Ovary (tissue), 9 donors: Measurements from ENCODE around the gene GNGT1. TPM values are rescaled to one million over a fixed set of nuclear protein-coding genes. Genes with fewer than 3 reads are reported as not detected.

Source experiments
- DNase-seq, 5 donors: peaks; one replicate each; pipeline ENCODE4 v3.0.0-alpha.2; 2019 to 2020
- H3K27ac ChIP-seq, 2 donors: fragments of 200-600 bp; one replicate each; pipeline versions ENCODE4 v1.5.1 to v1.8.0; 2019 to 2022
- H3K27me3 ChIP-seq: fragments of 200-600 bp; one replicate; pipeline ENCODE4 v1.8.0; 2022
- H3K36me3 ChIP-seq: fragments of 200-600 bp; sonication (generic); one replicate; pipeline ENCODE4 v1.5.1; 2019
- H3K4me1 ChIP-seq: one replicate; pipeline ENCODE4 v1.8.1; 2013; ENCODE audit warnings: mild to moderate bottlenecking, moderate library complexity; ENCODE audit not compliant: insufficient read depth
- H3K4me3 ChIP-seq: fragments of 200-600 bp; sonication (generic); one replicate; pipeline ENCODE4 v1.5.1; 2017
- H3K9me3 ChIP-seq, 2 donors: fragments of 200-600 bp in 1 of 2; sonication (generic) in 1 of 2; one replicate each; pipeline versions ENCODE4 v1.5.1 to v1.8.1; 2013 to 2019; ENCODE audit warnings: mild to moderate bottlenecking in 1 of 2, moderate library complexity in 1 of 2
- EP300 ChIP-seq: sonication (generic); formaldehyde crosslinking; IDR thresholded peaks from one replicate; pipeline ENCODE4 v1.6.1; 2017; ENCODE audit warnings: antibody characterized with exemption
- POLR2A ChIP-seq: fragments of 450-650 bp; IDR thresholded peaks from one replicate; pipeline ENCODE4 v1.6.1; 2017; ENCODE audit warnings: antibody characterized with exemption, mild to moderate bottlenecking, moderate library complexity
- WGBS, 3 donors: extraction: QIAGEN DNeasy Blood & Tissue Kit in 1 of 3; methylation state at CpG; one replicate each; pipeline versions ENCODE4 v1.1.5 to v1.1.7; 2013 to 2017; 5-methylcytosine and 5-hydroxymethylcytosine counted together
- intact Hi-C, 4 donors: fragments of 100-400 bp; cut with DNase I; formaldehyde crosslinking; loops; one replicate each; pipeline versions ENCODE4 v1.11.0 to v1.15.1; 2022 to 2023
- polyA plus RNA-seq, 2 donors: library from polyadenylated mRNA; stranded (reverse); fragments of 200-250 nt in 1 of 2; fragments of 350-450 nt in 1 of 2; fragmentation: Illumina TruSeq in 1 of 2; extraction: RNeasy Lipid Tissue Mini Kit (QIAGEN cat#74804) in 1 of 2; gene quantifications; one replicate each; pipeline ENCODE4 v1.2.3, GENCODE V29; 2013 to 2014
- total RNA-seq, 7 donors: library from RNA; depleted of rRNA in 2 of 7; stranded (reverse); fragments of >200 nt in 2 of 7; fragmentation: NEBNext Ultra II Directional in 3 of 7; extraction: Animal tissue kit (Norgen Biotek cat#: 25700) in 3 of 7; gene quantifications; one replicate each; pipeline versions ENCODE4 v1.1.0 to v1.2.4, GENCODE V29; 2016 to 2023
- TF ChIP-seq, protein P1 (sequence below), 3 donors: fragments of 450-650 bp in 2 of 3; fragments of 200-600 bp in 1 of 3; IDR thresholded peaks; one replicate each; pipeline versions ENCODE4 v1.5.1 to v1.8.0; 2016 to 2022; ENCODE audit warnings: antibody characterized with exemption in 3 of 3, mild to moderate bottlenecking in 1 of 3
- donor health status: DM: no; HTN: no; CAD: no; lungs with moderate emphysema.
- donor health status: DM: no; HTN: no; CAD: no.
- donor health status: Bipolar disorder and iron deficiency.
- donor health status: DM: yes; HTN: yes; CAD: no.
- donor health status: DM: no; HTN: no; CAD: no.
- donor health status: DM: yes; HTN: yes; CAD: no.

Gene GNGT1
- total and polyA plus RNA-seq, 9 donors: 0.41 to 0.92 (median 0.68) TPM; not detected in 4

DNA sequence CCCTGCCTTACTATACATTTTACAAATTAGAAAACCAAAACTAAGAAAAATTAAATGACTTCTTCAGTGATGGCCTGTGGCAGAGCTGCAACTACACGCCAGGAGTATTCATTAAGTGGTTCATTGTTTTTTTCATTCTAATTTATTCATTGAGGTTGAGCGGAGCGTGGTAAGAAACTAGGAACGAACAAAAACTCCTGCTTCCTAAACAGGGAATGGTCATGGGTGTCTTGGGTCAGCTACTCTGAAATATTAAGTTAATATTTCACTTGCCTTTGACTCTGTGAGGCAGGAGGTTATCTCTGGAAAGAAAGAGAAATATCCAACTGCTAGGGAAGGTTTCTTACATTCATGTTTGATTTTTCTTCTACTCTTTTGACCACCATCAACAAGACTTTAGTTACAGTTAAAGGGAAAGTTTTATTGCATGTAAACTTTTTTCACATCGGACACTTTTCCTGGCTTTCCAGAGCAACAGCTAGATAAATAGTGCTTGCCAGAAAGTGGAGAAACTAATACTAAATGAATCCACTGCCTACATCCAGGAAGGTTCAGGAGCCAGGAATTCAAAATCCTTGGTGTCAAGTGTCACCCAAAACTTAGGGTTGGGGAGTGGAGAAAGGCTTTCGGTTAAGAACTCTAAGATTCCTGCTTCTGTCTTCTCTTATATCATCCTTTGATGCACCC is 14.3 kb downstream of the GNGT1 start:
- no peak for TF ChIP-seq POLR2A
- TF ChIP-seq, protein P1, sequence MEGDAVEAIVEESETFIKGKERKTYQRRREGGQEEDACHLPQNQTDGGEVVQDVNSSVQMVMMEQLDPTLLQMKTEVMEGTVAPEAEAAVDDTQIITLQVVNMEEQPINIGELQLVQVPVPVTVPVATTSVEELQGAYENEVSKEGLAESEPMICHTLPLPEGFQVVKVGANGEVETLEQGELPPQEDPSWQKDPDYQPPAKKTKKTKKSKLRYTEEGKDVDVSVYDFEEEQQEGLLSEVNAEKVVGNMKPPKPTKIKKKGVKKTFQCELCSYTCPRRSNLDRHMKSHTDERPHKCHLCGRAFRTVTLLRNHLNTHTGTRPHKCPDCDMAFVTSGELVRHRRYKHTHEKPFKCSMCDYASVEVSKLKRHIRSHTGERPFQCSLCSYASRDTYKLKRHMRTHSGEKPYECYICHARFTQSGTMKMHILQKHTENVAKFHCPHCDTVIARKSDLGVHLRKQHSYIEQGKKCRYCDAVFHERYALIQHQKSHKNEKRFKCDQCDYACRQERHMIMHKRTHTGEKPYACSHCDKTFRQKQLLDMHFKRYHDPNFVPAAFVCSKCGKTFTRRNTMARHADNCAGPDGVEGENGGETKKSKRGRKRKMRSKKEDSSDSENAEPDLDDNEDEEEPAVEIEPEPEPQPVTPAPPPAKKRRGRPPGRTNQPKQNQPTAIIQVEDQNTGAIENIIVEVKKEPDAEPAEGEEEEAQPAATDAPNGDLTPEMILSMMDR (IDR thresholded peaks at IDR 0.05): no peak
- no peak for TF ChIP-seq EP300
- Histone ChIP-seq H3K9me3 (no peaks in the 10 kb centered on the region), H3K4me3 (peak overlapping the region; percentile 80), H3K4me1 (peaks cover 2% of the 10 kb centered on the region), H3K36me3 (no peaks in the 10 kb centered on the region), H3K27ac (peak overlapping the region; percentile 86 to 91), H3K27me3 (no peaks in the 10 kb centered on the region)
- DNase-seq: no peak
- WGBS, 3 donors: 8 to 12% (median 10%) methylated on average over 6 of the region's 6 CpGs
- intact Hi-C loops: loop anchor here in 1 of 4 donors (5.0 kb wide), 1 partner anchor 492 kb away; no protein-coding TSS in a partner anchor

GRCh38 chr7:93921186-93921585 is 14.8 kb downstream of the GNGT1 start:
- H3K4me1 ChIP-seq: peaks cover 2% of the 10 kb centered on the region

DNA sequence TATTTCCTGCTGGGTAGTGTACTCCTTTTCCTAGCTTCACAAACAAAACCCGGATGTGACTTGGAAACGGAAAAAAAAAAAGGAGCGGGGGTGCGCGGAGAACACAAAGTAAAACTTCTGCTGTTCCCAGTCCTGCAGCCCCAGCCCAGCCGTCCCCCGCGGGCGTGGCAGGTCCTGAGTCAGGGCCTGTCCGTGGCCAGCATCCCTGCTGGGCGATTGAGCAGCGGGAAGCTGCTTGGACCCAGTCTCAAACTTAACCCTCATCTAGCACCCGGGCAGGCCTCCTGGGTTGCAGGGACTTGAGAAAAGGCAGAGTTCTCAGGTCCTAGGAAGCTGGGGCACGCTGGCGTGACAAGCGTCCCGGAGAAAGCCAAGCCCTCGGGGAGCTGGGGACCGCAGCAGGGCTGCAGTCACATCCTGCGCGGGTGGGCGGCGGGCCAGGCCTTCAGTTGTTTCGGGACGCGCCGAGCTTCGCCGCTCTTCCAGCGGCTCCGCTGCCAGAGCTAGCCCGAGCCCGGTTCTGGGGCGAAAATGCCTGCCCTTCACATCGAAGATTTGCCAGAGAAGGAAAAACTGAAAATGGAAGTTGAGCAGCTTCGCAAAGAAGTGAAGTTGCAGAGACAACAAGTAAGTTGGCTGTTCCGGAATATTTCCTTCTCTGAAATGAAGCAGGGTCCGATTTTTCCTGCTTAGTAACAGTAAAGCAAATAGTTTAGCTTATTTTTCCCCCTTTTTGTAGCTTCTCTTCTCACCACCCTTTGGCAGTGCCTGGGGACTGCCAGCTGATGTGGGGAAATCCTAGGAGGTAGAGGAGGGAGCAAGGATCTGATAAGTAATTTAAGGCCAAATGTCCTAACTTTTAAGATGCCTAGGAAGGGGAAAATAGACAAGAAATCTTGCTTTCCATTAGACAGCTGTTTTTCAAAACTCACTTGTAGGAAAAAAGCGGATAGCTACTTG is 15.5 kb downstream of the GNGT1 start, which contains the start of gene GNG11:
Gene GNG11, plus strand, starts transcription at position 129 of the 960 bp plus-strand sequence. Its CDS starts 403 bp downstream, at position 532.
- Histone ChIP-seq H3K36me3 (no peaks in the 10 kb centered on the region), H3K4me3 (peak within 1 kb of the TSS; percentile 80), H3K27me3 (no peaks in the 10 kb centered on the region), H3K4me1 (peaks cover 3% of the 10 kb centered on the region), H3K27ac (peak within 1 kb of the TSS; percentile 86 to 91), H3K9me3 (no peaks in the 10 kb centered on the region)
- TF ChIP-seq, protein P1 (IDR thresholded peaks at IDR 0.05): no peak
- no peak for TF ChIP-seq POLR2A
- no peak for TF ChIP-seq EP300
- WGBS, 3 donors: 0 to 1% (median 0%) methylated on average over 39 of the region's 39 CpGs
- intact Hi-C loops: loop anchor here in 1 of 4 donors (5.0 kb wide), 1 partner anchor 490 kb away; no protein-coding TSS in a partner anchor
- DNase-seq: peak; percentile 82 to 88 (median 84)

More at GRCh38 chr7:93921186-93921585, 14.8 kb downstream of the GNGT1 start:
- peak overlapping the region; percentile 80 for H3K4me3 ChIP-seq
- 3 to 8% (median 4%) methylated on average over 8 of the region's 8 CpGs for WGBS, 3 donors
- H3K9me3 ChIP-seq: no peaks in the 10 kb centered on the region
- DNase-seq: no peak
- H3K27ac ChIP-seq: peak overlapping the region; percentile 86 to 91
- intact Hi-C loops: loop anchor here in 1 of 4 donors (5.0 kb wide), 1 partner anchor 491 kb away; no protein-coding TSS in a partner anchor
- no peaks in the 10 kb centered on the region for H3K36me3 ChIP-seq
- H3K27me3 ChIP-seq: no peaks in the 10 kb centered on the region
- TF ChIP-seq POLR2A (no peak), EP300 (no peak)
- TF ChIP-seq, protein P1 (IDR thresholded peaks at IDR 0.05): no peak

DNA sequence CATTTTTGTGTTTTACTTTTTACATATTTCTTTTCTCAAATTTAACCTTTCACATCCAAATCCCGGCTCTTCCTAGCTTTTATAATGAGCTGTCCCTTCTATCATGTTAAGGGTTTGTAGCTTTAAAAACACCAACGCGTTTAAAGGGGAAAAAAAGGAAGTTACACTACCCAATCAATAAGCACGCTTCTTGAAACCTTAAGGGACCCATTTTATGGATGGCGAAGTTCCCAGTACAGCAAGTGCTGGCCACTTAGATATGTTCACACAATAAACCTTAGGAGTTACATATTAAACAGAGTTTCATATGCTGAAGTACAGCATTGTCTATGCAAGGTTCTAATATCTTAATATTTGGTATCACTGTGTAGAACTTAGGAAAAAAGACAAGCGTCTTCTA is 16.9 kb downstream of the GNGT1 start:
- TF ChIP-seq, protein P1 (IDR thresholded peaks at IDR 0.05): no peak
- TF ChIP-seq POLR2A (no peak), EP300 (no peak)
- H3K4me1 ChIP-seq: peaks cover 3% of the 10 kb centered on the region
- H3K4me3 ChIP-seq: peak overlapping the region; percentile 80
- no peaks in the 10 kb centered on the region for H3K27me3 ChIP-seq
- no peaks in the 10 kb centered on the region for H3K36me3 ChIP-seq
- no peaks in the 10 kb centered on the region for H3K9me3 ChIP-seq
- 3% methylated on average over 6 of the region's 6 CpGs for WGBS, 3 donors
- DNase-seq: no peak
- intact Hi-C loops: loop anchor here in 1 of 4 donors (5.0 kb wide), 1 partner anchor 489 kb away; no protein-coding TSS in a partner anchor
- H3K27ac ChIP-seq: peak overlapping the region; percentile 13 to 91
